Ascending aorta (tissue), 2 donors: ENCODE results near the gene CACNA1G. TPM values are rescaled to one million over a fixed set of nuclear protein-coding genes. Genes with fewer than 3 reads are reported as not detected.

ENCODE experiments used
- DNase-seq, 2 donors: peaks; one replicate each; pipeline ENCODE4 v3.0.0-alpha.2; 2019; ENCODE audit warnings: low spot score in 2 of 2
- H3K27ac ChIP-seq, 2 donors: fragments of 200-600 bp; sonication (generic); one replicate each; pipeline ENCODE4 v1.5.1; 2016 to 2017; ENCODE audit warnings: mild to moderate bottlenecking in 1 of 2
- H3K27me3 ChIP-seq: fragments of 200-600 bp; sonication (generic); one replicate; pipeline ENCODE4 v1.5.1; 2017
- H3K36me3 ChIP-seq, 2 donors: fragments of 200-600 bp; sonication (generic); one replicate each; pipeline ENCODE4 v1.5.1; 2016
- H3K4me1 ChIP-seq, 2 donors: fragments of 200-600 bp; sonication (generic); one replicate each; pipeline ENCODE4 v1.5.1; 2016 to 2017; ENCODE audit warnings: mild to moderate bottlenecking in 1 of 2
- H3K4me3 ChIP-seq, 2 donors: fragments of 200-600 bp; sonication (generic); one replicate each; pipeline ENCODE4 v1.5.1; 2016 to 2017; ENCODE audit warnings: mild to moderate bottlenecking in 1 of 2
- H3K9me3 ChIP-seq, 2 donors: fragments of 200-600 bp; sonication (generic); one replicate each; pipeline ENCODE4 v1.5.1; 2016
- intact Hi-C: fragments of 100-400 bp; cut with DNase I; formaldehyde crosslinking; loops from one replicate; pipeline ENCODE4 v1.15.1; 2023
- total RNA-seq: library from RNA; depleted of rRNA; stranded (reverse); fragments of >200 nt; gene quantifications from one replicate; pipeline ENCODE4 v1.1.0, GENCODE V29; 2016
- TF ChIP-seq, protein P1 (sequence below), 3 experiments: fragments of 200-600 bp in 2 of 3; fragments of 450-650 bp in 1 of 3; sonication (generic) in 2 of 3; IDR thresholded peaks; one replicate each; pipeline ENCODE4 v1.5.1; 2016 to 2019; ENCODE audit warnings: antibody characterized with exemption in 3 of 3, mild to moderate bottlenecking in 1 of 3, moderate library complexity in 1 of 3

CACNA1G gene
- total RNA-seq, 1 donor from 2014 or later, result 1.2 TPM

GRCh38 chr17:50570528-50570927 lies 10.0 kb downstream of the CACNA1G start:
- no peak for DNase-seq
- TF ChIP-seq, protein P1, sequence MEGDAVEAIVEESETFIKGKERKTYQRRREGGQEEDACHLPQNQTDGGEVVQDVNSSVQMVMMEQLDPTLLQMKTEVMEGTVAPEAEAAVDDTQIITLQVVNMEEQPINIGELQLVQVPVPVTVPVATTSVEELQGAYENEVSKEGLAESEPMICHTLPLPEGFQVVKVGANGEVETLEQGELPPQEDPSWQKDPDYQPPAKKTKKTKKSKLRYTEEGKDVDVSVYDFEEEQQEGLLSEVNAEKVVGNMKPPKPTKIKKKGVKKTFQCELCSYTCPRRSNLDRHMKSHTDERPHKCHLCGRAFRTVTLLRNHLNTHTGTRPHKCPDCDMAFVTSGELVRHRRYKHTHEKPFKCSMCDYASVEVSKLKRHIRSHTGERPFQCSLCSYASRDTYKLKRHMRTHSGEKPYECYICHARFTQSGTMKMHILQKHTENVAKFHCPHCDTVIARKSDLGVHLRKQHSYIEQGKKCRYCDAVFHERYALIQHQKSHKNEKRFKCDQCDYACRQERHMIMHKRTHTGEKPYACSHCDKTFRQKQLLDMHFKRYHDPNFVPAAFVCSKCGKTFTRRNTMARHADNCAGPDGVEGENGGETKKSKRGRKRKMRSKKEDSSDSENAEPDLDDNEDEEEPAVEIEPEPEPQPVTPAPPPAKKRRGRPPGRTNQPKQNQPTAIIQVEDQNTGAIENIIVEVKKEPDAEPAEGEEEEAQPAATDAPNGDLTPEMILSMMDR (IDR thresholded peaks at IDR 0.05), result no peak
- Histone ChIP-seq H3K4me3 (no peak overlapping the region), H3K27ac (no peak overlapping the region), H3K4me1 (peaks cover 0 to under 1% of the 10 kb centered on the region in 2 donors), H3K36me3 (no peaks in the 10 kb centered on the region), H3K9me3 (no peaks in the 10 kb centered on the region), H3K27me3 (no peaks in the 10 kb centered on the region)
- intact Hi-C loops, result no loop called here

DNA sequence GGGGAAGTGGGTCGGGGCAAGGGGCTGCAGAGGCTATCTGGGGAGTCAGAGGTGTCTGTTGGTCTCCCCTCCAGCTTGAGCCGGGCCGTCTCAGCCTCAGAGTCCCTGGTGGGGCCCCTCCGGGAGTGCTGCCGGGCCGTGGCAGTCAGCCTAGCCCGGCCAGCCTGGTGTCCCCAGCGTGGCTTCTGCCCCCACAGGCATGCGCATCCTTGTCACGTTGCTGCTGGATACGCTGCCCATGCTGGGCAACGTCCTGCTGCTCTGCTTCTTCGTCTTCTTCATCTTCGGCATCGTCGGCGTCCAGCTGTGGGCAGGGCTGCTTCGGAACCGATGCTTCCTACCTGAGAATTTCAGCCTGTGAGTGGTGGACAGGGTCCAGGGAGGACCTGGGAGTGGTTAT lies 11.2 kb downstream of the CACNA1G start:
- intact Hi-C loops, result no loop called here
- TF ChIP-seq, protein P1 (IDR thresholded peaks at IDR 0.05), result no peak
- H3K27ac ChIP-seq, result no peak overlapping the region

GRCh38 chr17:50572541-50572940 lies 12.0 kb downstream of the CACNA1G start:
- intact Hi-C loops, result no loop called here
- Histone ChIP-seq H3K27me3 (no peaks in the 10 kb centered on the region), H3K4me3 (no peak overlapping the region), H3K36me3 (no peaks in the 10 kb centered on the region), H3K4me1 (no peaks in the 10 kb centered on the region), H3K9me3 (no peaks in the 10 kb centered on the region), H3K27ac (no peak overlapping the region)
- TF ChIP-seq, protein P1 (IDR thresholded peaks at IDR 0.05), result no peak
- no peak for DNase-seq

More for the DNA sequence above, 11.2 kb downstream of the CACNA1G start:
- H3K36me3 ChIP-seq, result no peaks in the 10 kb centered on the region
- no peak overlapping the region for H3K4me3 ChIP-seq
- no peaks in the 10 kb centered on the region for H3K9me3 ChIP-seq
- H3K27me3 ChIP-seq, result no peaks in the 10 kb centered on the region
- DNase-seq, result no peak
- no peaks in the 10 kb centered on the region for H3K4me1 ChIP-seq

- Histone ChIP-seq H3K27me3 (no peaks in the 10 kb centered on the region), H3K4me3 (no peak overlapping the region), H3K9me3 (no peaks in the 10 kb centered on the region), H3K36me3 (no peaks in the 10 kb centered on the region), H3K4me1 (no peaks in the 10 kb centered on the region), H3K27ac (no peak overlapping the region)
- no peak for DNase-seq
- TF ChIP-seq, protein P1 (IDR thresholded peaks at IDR 0.05), result no peak
- intact Hi-C loops, result no loop called here
These were observed 13.5 kb downstream of the CACNA1G start for GRCh38 chr17:50573866-50574611.

- no peak for DNase-seq
- Histone ChIP-seq H3K4me3 (no peak overlapping the region), H3K4me1 (no peaks in the 10 kb centered on the region), H3K9me3 (no peaks in the 10 kb centered on the region), H3K36me3 (no peaks in the 10 kb centered on the region), H3K27ac (no peak overlapping the region), H3K27me3 (peaks cover 4% of the 10 kb centered on the region)
- intact Hi-C loops, result no loop called here
- TF ChIP-seq, protein P1 (IDR thresholded peaks at IDR 0.05), result no peak
These were observed 15.2 kb downstream of the CACNA1G start for GRCh38 chr17:50575581-50576210.
